Prostate gland (tissue), 2 donors: ENCODE results near the gene CRTC1.

Experiments used
- CTCF ChIP-seq, 4 experiments: fragments of 200-600 bp in 2 of 4; fragments of 450-650 bp in 2 of 4; sonication (generic) in 2 of 4; IDR thresholded peaks; 1 replicate in 3 of 4; 2 replicates in 1 of 4; pipeline ENCODE4 v1.5.1; 2016 to 2019; ENCODE audit warnings: antibody characterized with exemption in 4 of 4, mild to moderate bottlenecking in 2 of 4, moderate library complexity in 2 of 4
- POLR2A ChIP-seq: fragments of 450-650 bp; IDR thresholded peaks from one replicate; pipeline ENCODE4 v1.6.1; 2016; ENCODE audit warnings: antibody characterized with exemption, mild to moderate bottlenecking
- POLR2AphosphoS5 ChIP-seq: sonication (generic); formaldehyde crosslinking; IDR thresholded peaks from one replicate; pipeline ENCODE4 v1.6.1; 2017; ENCODE audit warnings: antibody characterized with exemption

- TF ChIP-seq CTCF (IDR thresholded peaks at IDR 0.05) (no peak), POLR2A (no peak), POLR2AphosphoS5 (no peak)
These were observed 42.6 kb downstream of the CRTC1 start for GRCh38 chr19:18725841-18726770.
